Neuronal stem cell (in vitro differentiated cells): Measurements from ENCODE around the gene PATE1.

ENCODE experiments used
- DNase-seq: peaks from one replicate; pipeline ENCODE4 v3.0.0-alpha.2; 2013; ENCODE audit warnings: low spot score
- H2AFZ ChIP-seq: one replicate; pipeline ENCODE4 v1.6.1; 2013; ENCODE audit warnings: mild to moderate bottlenecking, low read length, inconsistent platforms
- H2AK5ac ChIP-seq: 2 replicates; pipeline ENCODE4 v1.6.1; 2013; ENCODE audit warnings: low read depth, mild to moderate bottlenecking, inconsistent platforms, low read length, moderate library complexity, mixed read lengths
- H2BK120ac ChIP-seq: 2 replicates; pipeline ENCODE4 v1.6.1; 2013; ENCODE audit warnings: low read depth, mild to moderate bottlenecking, inconsistent platforms, low read length, moderate library complexity, mixed read lengths
- H2BK12ac ChIP-seq: one replicate; pipeline ENCODE4 v1.6.1; 2013; ENCODE audit warnings: low read length, inconsistent platforms
- H2BK15ac ChIP-seq: 2 replicates; pipeline ENCODE4 v1.6.1; 2013; ENCODE audit warnings: mild to moderate bottlenecking, low read length, inconsistent platforms, mixed read lengths
- H2BK5ac ChIP-seq: one replicate; pipeline ENCODE4 v1.6.1; 2013; ENCODE audit warnings: inconsistent platforms, mild to moderate bottlenecking, low read length, moderate library complexity
- H3K14ac ChIP-seq: one replicate; pipeline ENCODE4 v1.6.1; 2013; ENCODE audit warnings: low read length, inconsistent platforms
- H3K18ac ChIP-seq: 2 replicates; pipeline ENCODE4 v1.6.1; 2013; ENCODE audit warnings: low read length, inconsistent platforms
- H3K23ac ChIP-seq: 2 replicates; pipeline ENCODE4 v1.6.1; 2013; ENCODE audit warnings: low read depth, mild to moderate bottlenecking, mixed read lengths, low read length, inconsistent platforms; ENCODE audit not compliant: poor library complexity
- H3K27ac ChIP-seq: replicated peaks from 3 replicates; pipeline ENCODE4 v1.5.1; 2013; ENCODE audit warnings: low read length, inconsistent platforms
- H3K27me3 ChIP-seq, 3 experiments: 2 replicates each; pipeline ENCODE4 v1.6.1; 2013; ENCODE audit warnings: low read length in 3 of 3, mild to moderate bottlenecking in 2 of 3, inconsistent platforms in 1 of 3, low read depth in 1 of 3, mixed read lengths in 1 of 3, moderate library complexity in 1 of 3; ENCODE audit not compliant: control insufficient read depth in 3 of 3, insufficient read depth in 3 of 3
- H3K36me3 ChIP-seq, 2 donors: replicated peaks in 1 of 2; 2 replicates each; pipeline ENCODE4 v1.6.1; 2013; ENCODE audit warnings: low read length in 2 of 2; ENCODE audit not compliant: control insufficient read depth in 2 of 2, insufficient read depth in 2 of 2
- H3K4ac ChIP-seq: 2 replicates; pipeline ENCODE4 v1.6.1; 2013; ENCODE audit warnings: inconsistent platforms, mild to moderate bottlenecking, low read length, moderate library complexity
- H3K4me1 ChIP-seq, 2 donors: 1 replicate in 1 of 2; 2 replicates in 1 of 2; pipeline ENCODE4 v1.6.1; 2013; ENCODE audit warnings: low read length in 2 of 2, low read depth in 1 of 2; ENCODE audit not compliant: control insufficient read depth in 2 of 2, insufficient read depth in 1 of 2
- H3K4me2 ChIP-seq: one replicate; pipeline ENCODE4 v1.6.1; 2013; ENCODE audit warnings: mild to moderate bottlenecking, low read length, inconsistent platforms; ENCODE audit not compliant: insufficient read depth, poor library complexity, severe bottlenecking
- H3K4me3 ChIP-seq, 2 donors: 2 replicates each; pipeline ENCODE4 v1.5.1; 2013; ENCODE audit warnings: low read length in 2 of 2, mild to moderate bottlenecking in 2 of 2, inconsistent platforms in 1 of 2, moderate library complexity in 1 of 2
- H3K79me1 ChIP-seq: one replicate; pipeline ENCODE4 v1.6.1; 2013; ENCODE audit warnings: low read depth, mild to moderate bottlenecking, inconsistent platforms, low read length, moderate library complexity
- H3K9ac ChIP-seq: one replicate; pipeline ENCODE4 v1.6.1; 2013; ENCODE audit warnings: mild to moderate bottlenecking, low read depth, low read length, inconsistent platforms; ENCODE audit not compliant: poor library complexity
- H3K9me3 ChIP-seq, 2 donors: replicated peaks in 1 of 2; 2 replicates each; pipeline versions ENCODE3 to v1.6.1; 2013; ENCODE audit warnings: low read length in 2 of 2, mild to moderate bottlenecking in 2 of 2, inconsistent platforms in 1 of 2, low read depth in 1 of 2, mixed read lengths in 1 of 2, moderate library complexity in 1 of 2; ENCODE audit not compliant: control insufficient read depth in 2 of 2, insufficient read depth in 1 of 2
- H4K8ac ChIP-seq: one replicate; pipeline ENCODE4 v1.6.1; 2013; ENCODE audit warnings: low read depth, mild to moderate bottlenecking, inconsistent platforms, low read length, moderate library complexity
- H4K91ac ChIP-seq: one replicate; pipeline ENCODE4 v1.6.1; 2013; ENCODE audit warnings: low read length, low read depth, mild to moderate bottlenecking, inconsistent platforms; ENCODE audit not compliant: poor library complexity
- WGBS, 2 donors: extraction: QIAGEN DNeasy Blood & Tissue Kit; methylation state at CpG; one replicate each; pipeline ENCODE4 v1.1.7; 2013; ENCODE audit warnings: missing lambda C conversion rate in 2 of 2, mixed read lengths in 1 of 2; ENCODE audit not compliant: insufficient read length in 2 of 2, insufficient replicate concordance in 1 of 2; ENCODE audit errors: extremely low coverage in 2 of 2; 5-methylcytosine and 5-hydroxymethylcytosine counted together

Gene PATE1

DNA sequence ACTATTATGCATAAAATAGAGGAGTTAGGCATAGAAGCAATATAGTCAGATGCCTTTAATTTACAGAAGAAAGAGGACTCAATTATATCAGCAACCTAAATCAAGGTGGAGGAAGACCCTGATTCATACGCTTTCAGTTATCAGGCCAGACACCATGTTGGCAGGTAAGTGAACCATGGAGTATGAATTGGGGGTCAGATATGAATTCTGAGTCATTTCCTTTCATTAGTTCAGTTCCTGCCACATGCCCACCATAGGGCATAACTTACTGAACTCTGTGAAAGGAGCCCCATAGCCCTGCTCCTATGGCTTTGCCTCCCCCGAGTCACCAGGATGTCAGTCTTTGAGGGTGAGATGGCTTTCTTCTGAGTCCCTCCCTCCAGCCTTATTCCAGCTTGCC, 17.4 kb downstream of the PATE1 start:
- Histone ChIP-seq H2AK5ac (no peak overlapping the region), H3K4me1 (no peaks in the 10 kb centered on the region), H3K18ac (no peak overlapping the region), H3K4me3 (no peak overlapping the region), H2BK120ac (no peak overlapping the region), H3K14ac (no peak overlapping the region), H3K36me3 (no peaks in the 10 kb centered on the region), H3K9me3 (no peaks in the 10 kb centered on the region), H3K4ac (no peak overlapping the region), H3K23ac (no peak overlapping the region), H3K79me1 (no peaks in the 10 kb centered on the region), H2AFZ (no peak overlapping the region), H4K91ac (no peak overlapping the region), H2BK5ac (no peak overlapping the region), H3K4me2 (no peak overlapping the region), H3K27ac (no peak overlapping the region), H3K9ac (no peak overlapping the region), H3K27me3 (peaks cover 0 to 25% (median 0%) of the 10 kb centered on the region in 3 experiments), H4K8ac (no peak overlapping the region), H2BK12ac (no peak overlapping the region), H2BK15ac (no peak overlapping the region)
- WGBS, 2 donors, result no CpG with 5 or more reads among the region's 2 CpGs
- no peak for DNase-seq

DNA sequence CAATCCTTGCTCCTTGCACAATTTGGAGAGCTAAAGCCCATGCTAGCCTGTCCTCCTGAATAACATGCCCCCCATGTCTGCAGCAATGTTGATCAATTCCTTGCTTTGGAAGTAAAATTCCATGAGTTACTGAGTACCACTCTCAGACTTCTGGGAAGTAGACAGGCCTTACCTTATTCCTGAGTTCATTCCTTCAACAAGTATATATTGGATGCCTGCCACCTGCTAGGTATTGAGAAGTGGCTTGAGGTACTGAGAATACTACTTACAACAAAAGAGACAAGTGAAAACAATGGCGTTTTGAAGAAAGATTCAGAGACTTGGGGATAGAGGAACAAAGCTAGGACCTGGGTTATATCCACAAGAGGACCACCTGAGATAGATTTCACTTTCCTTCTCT, 20.2 kb downstream of the PATE1 start:
- Histone ChIP-seq H3K27me3 (peaks cover 0 to 43% (median 0%) of the 10 kb centered on the region in 3 experiments), H3K9me3 (no peaks in the 10 kb centered on the region), H2BK120ac (no peak overlapping the region), H3K4ac (no peak overlapping the region), H4K8ac (no peak overlapping the region), H2AFZ (no peak overlapping the region), H3K14ac (no peak overlapping the region), H2BK12ac (no peak overlapping the region), H3K4me2 (no peak overlapping the region), H4K91ac (no peak overlapping the region), H2BK15ac (no peak overlapping the region), H2AK5ac (no peak overlapping the region), H3K23ac (no peak overlapping the region), H3K27ac (no peak overlapping the region), H3K18ac (no peak overlapping the region), H2BK5ac (no peak overlapping the region), H3K4me1 (no peaks in the 10 kb centered on the region), H3K79me1 (no peaks in the 10 kb centered on the region), H3K36me3 (no peaks in the 10 kb centered on the region), H3K9ac (no peak overlapping the region), H3K4me3 (no peak overlapping the region)
- DNase-seq, result no peak
- WGBS, 2 donors, result no CpG with 5 or more reads among the region's 1 CpG

DNA sequence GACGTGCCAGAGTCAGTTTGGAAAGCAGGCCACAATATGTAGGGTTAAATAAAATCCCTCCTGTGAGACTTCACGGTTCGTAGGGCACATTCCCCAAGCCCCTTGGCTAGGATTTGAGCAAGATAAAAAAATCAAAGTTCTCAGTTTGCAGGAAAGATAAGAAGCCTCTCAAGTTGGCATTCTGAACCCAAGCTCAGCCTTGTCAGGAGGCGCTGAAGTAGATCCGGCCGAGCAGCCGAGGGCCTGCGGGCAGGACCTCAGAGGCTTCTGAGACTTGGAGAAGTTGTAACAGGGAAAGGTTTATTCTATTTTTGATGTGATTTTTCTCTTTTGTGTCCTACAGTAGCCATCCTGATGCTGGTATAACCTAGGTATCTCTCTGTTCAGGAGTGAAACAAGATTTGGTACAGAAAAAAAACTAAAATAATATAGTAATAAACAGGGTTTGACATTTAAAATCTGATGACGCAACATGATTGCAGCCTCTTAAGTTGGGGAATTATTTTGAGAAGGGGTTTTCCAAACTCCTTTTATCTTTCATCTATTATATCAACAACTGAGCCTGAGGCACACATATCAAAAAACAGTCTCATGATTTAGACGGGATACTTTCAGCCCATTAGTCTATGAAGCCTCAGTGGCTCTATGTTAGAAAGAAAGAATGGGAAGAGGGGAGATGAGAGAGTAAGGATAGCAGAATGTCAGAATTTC, 22.4 kb downstream of the PATE1 start:
- no peaks in the 10 kb centered on the region for H3K9me3 ChIP-seq

DNA sequence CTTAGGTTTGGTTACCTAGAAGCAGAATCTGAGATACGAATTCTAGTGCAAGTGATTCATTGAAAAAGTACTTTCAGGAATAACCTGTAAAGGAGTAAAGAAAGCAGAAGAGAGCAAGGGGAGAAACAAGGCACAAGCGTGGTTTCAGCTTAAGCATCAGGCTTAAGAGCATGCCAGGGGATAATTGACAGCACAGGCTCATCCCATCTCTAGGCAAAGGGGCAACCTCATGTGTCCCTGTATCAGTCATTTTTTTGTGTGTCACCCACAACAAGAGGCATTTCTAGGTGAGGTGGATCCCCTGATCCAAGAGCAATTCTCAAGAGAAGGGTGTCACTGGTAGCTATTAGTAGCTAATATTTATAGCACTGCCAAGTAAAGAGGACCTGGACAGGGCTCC, 24.5 kb downstream of the PATE1 start:
- no CpG with 5 or more reads among the region's 2 CpGs for WGBS, 2 donors

More for the DNA sequence above, 22.4 kb downstream of the PATE1 start:
- Histone ChIP-seq H4K8ac (no peak overlapping the region), H3K4me3 (no peak overlapping the region), H4K91ac (no peak overlapping the region), H3K4me1 (no peaks in the 10 kb centered on the region), H3K18ac (no peak overlapping the region), H2AFZ (no peak overlapping the region), H2BK12ac (no peak overlapping the region), H3K4ac (no peak overlapping the region), H3K9ac (no peak overlapping the region), H3K23ac (no peak overlapping the region), H3K36me3 (no peaks in the 10 kb centered on the region), H3K79me1 (no peaks in the 10 kb centered on the region), H3K27ac (no peak overlapping the region), H3K4me2 (no peak overlapping the region), H2BK15ac (no peak overlapping the region), H2AK5ac (no peak overlapping the region), H2BK120ac (no peak overlapping the region), H3K14ac (no peak overlapping the region), H3K27me3 (peaks cover 0 to 46% (median 0%) of the 10 kb centered on the region in 3 experiments), H2BK5ac (no peak overlapping the region)
- WGBS, 2 donors, result no CpG with 5 or more reads among the region's 10 CpGs
- DNase-seq, result no peak

More for the DNA sequence above, 24.5 kb downstream of the PATE1 start:
- H3K18ac ChIP-seq, result no peak overlapping the region
- no peak overlapping the region for H3K4ac ChIP-seq
- H3K27ac ChIP-seq, result no peak overlapping the region
- no peak overlapping the region for H4K91ac ChIP-seq
- H2BK15ac ChIP-seq, result no peak overlapping the region
- no peak overlapping the region for H2AK5ac ChIP-seq
- H4K8ac ChIP-seq, result no peak overlapping the region
- no peak overlapping the region for H2AFZ ChIP-seq
- H2BK12ac ChIP-seq, result no peak overlapping the region
- H3K4me1 ChIP-seq, result no peaks in the 10 kb centered on the region
- no peak overlapping the region for H3K4me3 ChIP-seq
- H3K27me3 ChIP-seq, result peaks cover 0 to 36% (median 0%) of the 10 kb centered on the region in 3 experiments
- DNase-seq, result no peak
- no peak overlapping the region for H2BK5ac ChIP-seq
- H3K9me3 ChIP-seq, result no peaks in the 10 kb centered on the region
- H3K9ac ChIP-seq, result no peak overlapping the region
- no peaks in the 10 kb centered on the region for H3K79me1 ChIP-seq
- no peak overlapping the region for H3K23ac ChIP-seq
- H2BK120ac ChIP-seq, result no peak overlapping the region
- H3K14ac ChIP-seq, result no peak overlapping the region
- no peak overlapping the region for H3K4me2 ChIP-seq
- H3K36me3 ChIP-seq, result no peaks in the 10 kb centered on the region
